HG03457 (cell line): ENCODE measurements around the gene SDHAF2.
"Not testable (repeated sequence)": the region's sequence is repeated elsewhere in the genome, so short reads cannot be mapped to it uniquely, and the experiment has no call there.

ENCODE experiments used
- ATAC-seq: cut with Tn5 transposase; IDR thresholded peaks from one replicate; pipeline ENCODE4 v1.9.1; 2021; ENCODE audit warnings: moderate number of reproducible peaks; ENCODE audit not compliant: unreplicated experiment

The SDHAF2 gene

DNA sequence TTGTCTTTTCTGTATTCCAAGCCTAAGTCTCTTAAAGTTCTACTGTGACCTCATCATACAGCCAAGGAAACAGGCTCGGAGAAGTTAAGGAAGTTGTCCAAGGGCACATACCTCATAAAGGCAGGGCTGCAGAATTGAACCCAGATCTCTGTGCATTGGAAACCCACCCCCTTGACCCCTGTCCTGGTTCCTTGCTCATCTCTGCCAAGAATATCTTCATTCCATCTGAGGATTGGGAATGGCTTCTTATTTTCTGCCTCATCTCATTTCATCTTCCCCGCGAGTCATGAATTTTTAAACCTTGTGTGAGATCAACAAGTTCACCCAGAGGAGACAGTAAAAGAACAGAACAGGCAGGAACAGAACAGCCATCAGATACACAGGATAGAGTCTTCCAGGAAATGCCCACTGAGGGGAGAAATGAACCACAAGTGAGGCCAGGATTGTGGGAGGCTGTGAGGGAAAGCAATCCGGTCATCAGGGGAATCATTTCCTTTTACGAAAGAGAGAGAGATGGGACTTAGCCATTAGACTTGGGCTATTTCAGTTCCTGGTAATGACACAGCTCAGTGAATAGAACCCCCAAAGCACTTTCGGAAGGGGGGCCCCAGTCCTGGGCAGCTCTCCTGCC, 44.2 kb downstream of the SDHAF2 start:
- ATAC-seq: no peak

DNA sequence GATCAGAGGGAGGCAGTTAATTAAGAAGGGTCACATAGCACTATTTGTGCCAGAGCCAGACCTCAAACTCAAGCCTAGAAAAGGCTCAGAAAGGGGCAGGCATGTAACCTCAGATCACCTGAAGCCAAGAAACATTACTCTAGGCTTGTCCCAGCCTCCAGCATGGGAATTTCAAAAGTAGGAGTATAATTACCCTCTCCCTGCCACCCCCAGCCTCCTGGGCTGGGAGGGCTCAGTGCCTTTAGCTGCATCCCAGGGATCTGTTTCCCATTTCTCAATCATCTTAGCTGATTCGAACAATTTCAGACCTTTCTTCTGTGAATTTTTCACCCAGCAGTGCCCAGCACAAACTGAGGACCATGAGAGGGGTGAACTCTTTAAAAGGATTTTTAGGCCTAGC, 45.5 kb downstream of the SDHAF2 start:
- no peak for ATAC-seq

DNA sequence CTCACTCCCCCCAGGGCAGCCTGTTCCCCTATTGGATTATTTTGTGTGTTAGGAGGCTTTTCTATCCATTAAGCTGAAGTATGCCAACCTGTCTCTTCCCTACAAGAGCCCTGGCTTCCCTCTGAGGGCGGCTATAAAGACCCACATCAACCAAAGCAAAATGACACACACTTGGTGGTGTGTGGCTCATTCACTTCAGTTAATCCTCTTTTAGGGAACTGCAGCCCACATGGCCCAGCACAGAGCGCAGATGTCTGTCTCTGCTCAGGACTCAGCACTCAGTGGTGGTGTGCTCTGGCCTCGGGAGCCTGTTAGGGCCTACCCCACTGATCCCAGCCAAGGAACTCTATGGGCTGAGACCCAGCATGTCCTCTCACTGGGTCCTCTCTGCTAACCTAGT, 46.4 kb downstream of the SDHAF2 start:
- ATAC-seq: no peak

DNA sequence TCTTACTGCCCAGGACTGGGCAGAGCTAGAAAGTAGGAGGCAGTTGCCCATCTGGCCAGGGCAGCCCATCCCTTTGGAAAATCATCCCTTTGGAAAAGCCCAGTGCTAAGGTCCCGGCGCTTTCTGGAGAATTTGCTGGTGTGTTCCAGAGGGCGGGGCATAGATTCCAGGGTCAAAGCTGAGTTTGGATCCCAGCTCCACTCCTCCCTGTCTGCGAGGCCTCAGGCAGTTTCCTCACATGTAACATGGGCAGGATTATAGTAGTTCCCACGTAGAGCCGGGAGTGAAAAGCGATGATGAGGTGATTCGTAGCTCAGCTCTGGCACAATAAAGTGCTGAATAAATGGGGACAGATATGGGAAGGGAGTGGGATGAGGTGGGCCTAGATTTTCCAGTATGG, 47.2 kb downstream of the SDHAF2 start:
- no peak for ATAC-seq

DNA sequence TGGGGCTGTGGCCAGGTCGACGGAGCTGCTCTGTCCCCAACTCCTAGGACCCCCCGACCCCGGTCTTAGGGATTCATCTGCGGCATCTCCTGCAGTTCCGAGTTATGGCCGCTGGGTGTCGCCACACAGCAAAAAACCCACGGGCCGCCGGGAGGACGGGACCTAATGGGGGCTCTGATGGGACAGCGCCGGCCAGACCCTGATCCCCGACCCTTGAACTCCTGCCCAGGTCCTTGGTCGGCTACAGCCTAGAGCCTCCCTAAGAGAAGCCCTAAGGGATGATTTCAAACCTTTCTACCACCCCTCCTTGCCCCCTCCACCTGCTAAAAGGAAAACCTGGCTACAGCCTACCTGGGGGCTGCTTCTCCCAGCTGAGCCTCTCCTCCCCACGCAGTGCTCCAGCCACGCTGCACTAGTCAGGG, 47.8 kb downstream of the SDHAF2 start:
- no peak for ATAC-seq

DNA sequence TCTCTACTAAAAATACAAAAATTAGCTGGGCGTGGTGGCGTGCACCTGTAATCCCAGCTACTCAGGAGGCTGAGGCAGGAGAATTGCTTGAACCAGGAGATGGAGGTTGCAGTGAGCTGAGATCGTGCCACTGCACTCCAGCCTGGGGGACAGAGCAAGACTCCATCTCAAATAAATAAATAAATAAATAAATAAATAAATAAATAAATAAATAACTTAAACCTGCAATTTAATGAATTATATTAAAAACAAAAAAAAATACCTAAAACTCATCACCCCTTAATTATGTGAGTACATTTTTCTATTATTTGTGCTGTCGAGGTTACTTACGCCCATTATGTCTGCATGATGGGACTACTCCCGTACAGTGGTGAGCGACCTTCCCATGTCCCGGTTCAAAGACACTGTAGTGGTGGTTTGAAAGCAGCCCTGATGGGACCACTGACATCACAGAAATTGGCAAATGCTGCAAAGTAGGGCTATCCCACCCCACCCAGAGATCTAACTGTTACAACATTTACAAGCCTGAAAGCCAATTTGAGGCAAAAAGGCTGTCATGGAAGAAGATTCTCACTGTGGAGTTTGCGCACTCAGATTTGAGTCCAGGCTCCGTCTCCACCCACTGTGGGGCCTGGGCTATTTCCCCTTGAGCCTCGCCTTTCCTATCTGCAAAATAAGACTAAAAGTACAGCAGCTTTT, 49.6 kb downstream of the SDHAF2 start:
- ATAC-seq: not testable (repeated sequence)

DNA sequence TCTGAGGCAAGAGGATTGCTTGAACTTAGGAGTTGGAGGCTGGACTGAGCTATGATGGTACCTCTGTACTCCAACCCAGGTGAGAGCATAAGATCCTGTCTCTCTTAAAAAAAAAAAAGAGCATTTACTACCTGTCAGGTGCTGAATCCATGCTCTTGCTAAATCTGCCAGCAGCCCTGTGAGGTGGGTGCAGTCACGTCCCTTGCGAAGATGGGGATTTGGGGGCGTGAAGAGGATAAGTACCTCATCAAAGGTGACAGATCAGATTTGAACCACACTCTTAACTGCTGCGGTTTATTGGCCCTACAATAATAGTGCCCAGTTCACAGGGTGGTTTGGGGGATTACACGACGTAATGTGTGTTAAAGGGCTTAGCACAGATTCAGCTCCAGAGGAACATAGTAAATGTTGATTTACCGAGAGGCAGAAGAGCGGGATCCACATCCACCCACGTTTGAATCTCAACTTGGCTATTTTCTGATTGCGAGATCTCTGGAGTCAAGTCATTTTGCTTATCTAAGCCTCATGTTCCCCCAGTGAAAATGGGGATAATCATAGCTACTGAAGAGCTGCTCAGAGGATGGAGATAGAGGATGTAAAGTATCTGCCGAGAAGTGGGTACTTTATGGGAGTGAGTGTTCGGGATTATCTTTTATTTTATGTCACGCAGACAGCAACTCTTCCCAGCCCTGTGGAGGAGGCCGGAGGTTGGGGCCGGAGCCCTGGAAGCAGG, 50.5 kb downstream of the SDHAF2 start:
- no peak for ATAC-seq

DNA sequence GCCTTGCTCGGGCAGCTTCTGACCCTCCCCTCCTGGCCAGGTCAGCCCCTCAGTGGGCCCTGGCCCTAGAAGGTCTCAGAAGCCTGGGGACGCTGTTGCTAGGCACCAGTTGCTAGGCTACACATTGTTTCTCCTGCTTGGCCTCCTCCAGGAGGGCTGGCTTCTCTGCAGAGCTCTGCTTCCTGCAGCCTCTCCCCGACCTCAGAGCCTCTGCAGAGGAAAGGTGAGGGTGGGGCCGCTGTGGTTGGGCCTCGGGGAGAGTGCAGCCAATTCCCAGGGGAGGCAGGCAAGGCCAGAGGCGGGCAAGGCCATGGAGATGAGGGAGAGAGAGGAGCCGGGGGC, 51.0 kb downstream of the SDHAF2 start:
- no peak for ATAC-seq

DNA sequence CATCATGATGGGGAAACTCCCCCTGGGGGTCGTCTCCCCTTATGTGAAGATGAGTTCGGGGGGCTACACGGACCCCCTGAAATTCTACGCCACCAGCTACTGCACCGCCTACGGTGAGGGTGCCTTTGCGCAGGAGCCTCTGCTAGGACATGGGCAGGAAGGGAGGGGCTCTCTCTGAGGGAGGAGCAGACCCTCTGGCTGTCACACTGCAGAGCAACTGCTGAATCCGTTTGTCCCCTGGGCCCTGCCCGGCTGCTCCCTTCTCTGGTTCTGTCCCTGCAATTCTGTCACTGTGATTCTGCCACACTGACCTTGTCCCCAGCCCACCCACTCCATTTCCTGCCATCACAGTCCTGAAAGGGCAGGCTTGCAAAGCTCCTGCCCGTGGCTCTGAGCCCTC, 51.9 kb downstream of the SDHAF2 start:
- no peak for ATAC-seq

DNA sequence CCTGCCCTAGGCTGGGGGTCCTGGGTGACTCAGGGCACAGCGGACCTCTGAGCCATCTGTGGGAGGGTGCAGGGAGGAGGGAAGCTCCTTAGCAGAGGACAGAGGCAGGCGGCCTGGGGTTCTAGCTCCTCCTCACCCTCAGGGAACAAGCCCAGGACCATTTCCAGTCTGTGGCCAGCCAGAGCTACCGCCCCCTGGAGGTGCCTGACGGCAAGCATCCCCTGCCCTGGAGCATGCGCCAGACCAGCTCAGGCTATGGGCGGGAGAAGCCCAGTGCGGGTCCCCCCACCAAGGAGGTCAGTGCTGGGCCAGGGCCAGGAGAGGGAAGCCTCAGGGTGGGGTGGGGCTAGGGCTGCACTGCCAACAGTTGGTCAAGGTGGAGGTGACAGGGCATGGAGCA, 52.6 kb downstream of the SDHAF2 start:
- ATAC-seq: no peak

DNA sequence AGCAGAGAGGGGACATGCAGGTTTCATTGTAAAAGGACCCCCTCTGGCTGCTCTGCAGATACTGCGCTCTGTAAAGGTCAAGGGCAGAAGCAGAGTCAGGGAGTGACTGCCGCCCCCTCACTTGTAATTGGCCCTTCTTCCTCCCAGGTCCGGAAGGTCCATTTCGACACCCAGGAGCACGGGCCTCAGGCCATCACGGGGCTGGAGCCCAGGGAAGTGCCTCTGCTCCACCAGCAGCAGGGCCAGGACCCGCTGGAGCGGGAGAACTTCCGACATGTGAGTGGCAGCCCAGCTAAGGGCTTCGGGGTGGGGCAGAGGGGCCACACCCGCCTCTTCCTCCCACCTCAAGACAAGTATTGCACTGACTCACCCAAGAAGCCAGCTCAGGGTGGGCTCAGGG, 54.6 kb downstream of the SDHAF2 start:
- ATAC-seq: no peak

DNA sequence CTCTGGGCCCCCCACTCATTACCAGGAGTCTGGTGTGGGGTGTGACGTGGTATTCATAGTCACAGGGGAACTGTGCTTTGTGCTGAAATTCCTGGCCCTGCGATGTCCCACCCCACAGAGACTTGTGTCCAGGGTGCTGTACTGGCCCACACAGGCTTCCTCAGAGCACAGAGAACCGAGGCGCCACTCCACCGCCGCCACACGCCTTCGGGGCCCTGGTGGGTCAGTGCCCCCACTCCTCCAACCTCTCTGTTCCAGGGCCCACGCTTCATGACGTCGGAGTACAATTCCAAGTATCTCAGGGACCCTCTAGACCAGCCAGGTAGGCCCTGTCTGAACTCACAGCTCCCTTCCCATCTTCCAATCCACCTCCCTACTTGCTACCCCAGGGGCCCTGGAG, 55.2 kb downstream of the SDHAF2 start:
- no peak for ATAC-seq

DNA sequence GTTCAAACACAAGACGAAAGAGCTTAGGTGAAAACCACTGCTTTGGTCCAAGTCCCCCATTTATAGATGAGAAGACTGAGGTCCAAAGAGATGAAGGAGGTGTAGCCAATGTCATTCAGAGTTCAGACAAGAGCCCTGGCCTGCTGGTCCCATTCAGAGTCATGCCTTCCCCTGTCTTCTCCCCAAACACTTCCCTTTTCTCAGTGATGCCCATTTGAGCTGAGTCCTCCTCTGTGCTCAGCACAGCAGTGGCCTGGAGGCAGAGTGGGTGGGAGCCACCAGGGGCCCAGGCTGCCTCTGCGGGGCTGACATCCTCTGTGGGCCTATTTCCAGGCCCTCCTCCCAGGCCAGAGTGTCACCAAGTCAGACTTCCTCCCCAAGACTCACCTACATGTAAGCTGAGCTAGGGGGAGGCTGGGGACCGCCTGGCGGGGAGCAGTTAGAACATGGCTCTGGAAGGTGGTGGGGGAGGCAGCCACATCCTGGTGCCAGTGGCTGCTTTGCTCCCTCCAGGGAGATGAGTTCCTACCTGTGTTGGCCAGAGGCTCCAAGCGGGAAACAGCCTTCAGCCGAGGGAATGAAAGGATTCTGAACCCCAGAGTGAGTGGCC, 56.2 kb downstream of the SDHAF2 start:
- no peak for ATAC-seq

DNA sequence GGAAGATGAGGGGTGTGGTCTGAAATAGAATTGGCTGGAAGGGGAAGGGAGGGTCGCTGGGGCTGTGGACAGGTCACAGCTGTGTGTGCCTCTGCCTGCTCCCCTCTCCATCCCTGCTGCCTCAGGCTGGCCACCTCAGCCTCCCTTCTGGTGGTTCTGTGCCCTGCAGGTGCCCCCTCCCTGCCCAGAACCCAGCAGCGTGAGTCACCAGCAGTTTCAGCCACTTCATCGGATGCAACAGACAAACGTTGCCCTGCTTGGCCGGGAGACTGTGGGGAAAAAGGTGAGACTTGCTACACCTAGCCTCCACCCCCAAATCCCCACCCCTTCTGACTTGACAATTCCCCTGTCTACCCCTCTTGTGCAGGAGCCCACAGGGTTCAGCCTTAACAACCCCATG, 56.9 kb downstream of the SDHAF2 start:
- ATAC-seq: no peak

DNA sequence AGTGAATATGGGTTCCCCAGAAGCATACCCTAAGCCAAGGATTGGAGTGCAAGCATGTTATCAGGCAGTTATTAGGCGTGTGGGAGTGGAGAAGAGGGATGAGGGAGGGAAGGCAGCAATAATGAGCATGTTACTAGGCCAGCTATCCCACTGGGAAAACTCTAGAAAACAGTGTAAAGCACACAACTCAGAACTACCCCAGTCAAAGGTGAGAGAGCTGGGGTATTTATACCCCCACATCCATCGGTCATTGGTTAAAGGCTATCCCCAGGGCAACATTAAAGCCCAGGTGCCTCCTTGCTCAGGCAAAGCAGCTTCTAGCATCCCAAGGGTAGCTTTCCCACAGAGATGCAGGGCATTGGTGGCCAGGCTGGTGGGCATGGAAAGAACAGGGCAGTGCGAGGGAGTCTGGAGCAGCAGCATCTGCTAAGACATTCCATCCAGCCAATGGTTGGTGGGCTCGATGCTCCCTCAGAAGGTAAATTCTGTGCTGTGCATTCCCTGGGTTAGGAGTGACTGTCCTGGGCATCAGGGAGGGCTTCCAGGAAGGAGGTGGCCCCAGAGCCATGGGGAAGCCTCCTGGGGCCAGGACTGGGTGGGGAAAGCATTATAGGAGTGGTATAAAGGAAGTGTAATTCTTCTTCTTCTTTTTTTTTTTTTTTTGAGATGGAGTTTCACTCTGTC, 57.6 kb downstream of the SDHAF2 start:
- ATAC-seq: no peak

DNA sequence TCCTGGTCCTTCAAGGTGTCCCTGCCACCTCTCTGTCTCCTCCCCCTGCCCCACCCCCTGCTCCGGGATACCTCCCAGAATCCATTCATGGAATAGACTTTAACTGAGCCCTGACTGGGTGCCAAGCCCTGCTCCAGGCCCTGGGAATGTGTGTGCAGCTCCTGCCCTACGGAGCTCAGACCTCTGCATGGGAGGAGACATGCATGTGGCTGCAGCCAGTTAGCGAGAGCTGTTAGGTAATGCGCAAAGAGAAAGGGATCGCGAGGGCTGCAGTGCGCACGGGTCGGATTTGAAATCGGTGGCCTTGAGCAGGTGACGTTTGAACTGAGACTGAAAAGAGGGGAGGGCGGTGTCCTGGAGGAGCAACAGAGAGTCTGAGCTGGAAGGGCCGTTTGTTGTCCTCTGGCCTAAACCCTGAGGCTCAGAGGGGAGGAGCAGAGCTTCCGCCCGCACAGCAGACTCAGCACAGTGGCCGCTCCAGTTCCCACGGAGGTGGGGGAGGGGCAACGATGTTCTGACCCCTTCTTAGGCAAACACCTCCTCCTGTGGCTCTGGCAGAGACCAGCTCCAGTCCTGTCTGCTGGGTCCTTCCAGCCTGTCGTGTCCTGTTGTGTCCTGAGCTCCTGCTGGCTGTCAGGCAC, 58.8 kb downstream of the SDHAF2 start:
- no peak for ATAC-seq

DNA sequence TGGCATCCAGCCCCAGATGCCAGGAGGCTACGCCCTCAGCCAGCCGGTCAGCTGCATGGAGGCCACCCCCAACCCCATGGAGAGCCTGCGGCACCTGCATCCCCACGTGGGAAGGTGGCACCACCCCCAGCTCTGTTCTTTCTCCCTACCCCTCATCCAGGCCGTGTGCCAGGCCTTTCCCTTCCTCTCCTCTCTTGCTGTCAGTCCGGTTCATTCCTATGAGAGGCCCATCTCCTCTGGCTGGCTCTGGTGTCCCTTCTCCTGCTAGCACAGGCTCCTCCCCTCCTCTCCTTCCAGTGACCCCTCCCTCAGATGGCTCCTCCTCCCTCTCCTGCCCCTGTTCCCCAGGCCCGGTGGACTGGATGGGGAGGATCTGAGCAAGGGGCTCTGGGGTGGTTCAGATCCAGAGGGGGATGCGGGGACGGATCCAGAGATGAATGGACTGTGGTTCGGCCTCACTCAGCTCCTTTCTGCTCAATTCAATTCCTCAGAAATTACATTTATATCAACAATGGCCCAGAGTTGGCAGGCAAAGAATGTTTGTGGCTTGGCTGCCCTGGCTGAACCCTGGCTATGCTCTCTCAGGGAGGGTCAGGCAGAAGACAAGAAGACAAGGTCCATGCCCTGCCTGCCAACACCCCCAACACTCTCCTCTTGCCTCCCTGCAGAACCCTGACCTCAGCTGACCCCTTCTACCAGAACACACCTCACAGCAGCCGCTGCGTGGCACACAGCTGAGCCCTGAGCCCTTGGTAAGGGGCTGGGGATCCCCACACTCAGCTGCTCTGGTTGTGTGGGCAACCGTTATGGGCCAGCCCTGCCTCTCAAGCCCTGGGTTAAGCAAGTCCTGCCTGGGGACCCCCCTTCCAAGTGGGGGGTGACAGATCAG, 60.2 kb downstream of the SDHAF2 start:
- no peak for ATAC-seq

DNA sequence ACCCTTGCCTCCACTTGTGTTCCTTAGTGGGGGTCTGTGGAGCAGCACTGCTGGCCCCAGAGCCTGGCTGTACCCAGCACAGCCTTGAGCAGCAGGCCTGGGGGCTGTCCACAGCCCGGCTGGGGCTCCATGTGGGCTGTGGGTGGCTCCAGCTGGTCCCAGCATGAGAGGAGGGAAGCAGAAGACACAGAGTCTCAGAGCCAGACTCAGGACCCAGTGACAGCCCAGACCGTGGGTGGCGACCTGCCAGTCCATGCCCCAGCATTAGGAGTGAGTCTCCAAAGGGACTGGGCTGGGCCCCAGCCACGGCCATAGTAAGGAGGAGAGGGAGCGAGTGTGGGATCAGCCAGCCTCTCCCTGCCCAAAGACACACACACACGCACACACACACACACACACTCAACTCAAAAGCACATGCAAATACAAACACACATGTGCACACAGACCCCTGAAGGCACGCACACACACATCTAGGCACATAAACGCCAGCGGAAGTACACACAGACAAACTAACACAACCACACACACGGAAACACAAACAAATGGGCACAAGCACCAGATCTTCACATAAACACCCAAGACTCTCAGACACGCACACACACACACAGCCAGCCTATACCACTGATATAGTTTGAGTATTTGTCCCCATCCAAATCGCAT, 61.9 kb downstream of the SDHAF2 start:
- ATAC-seq: no peak

DNA sequence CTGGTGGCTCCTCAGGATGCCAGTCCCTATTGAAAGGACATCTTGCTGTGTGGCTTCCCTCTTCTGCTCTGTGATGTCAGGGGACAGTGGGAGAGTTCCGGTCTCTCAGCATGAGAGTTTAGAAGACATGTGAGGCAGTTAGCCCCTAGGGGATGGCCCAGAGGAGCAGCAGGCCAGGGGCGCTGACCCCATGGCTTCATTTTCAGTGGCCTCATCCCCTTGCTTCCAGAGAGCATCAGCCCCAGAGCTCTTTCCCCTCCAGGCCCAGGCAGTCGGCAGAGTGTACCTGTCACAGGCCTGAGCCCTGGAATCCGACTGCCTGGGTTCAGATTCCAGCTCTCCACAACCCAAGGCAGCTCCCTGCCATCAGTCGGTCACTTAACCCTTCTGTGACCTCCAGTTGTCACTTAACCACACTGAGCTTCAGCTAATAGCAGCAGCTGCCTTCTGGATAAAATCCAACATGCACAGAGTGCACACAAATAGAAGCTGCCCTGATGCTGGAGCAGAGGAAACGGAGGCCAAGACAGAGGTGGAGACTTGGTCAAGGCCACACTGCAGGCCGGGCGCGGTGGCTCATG, 64.5 kb downstream of the SDHAF2 start:
- ATAC-seq: no peak
